Left cardiac atrium (tissue), 4 donors: ENCODE measurements around the gene AKNA. TPM values are rescaled to one million over a fixed set of nuclear protein-coding genes. Genes with fewer than 3 reads are reported as not detected.

Source experiments
- ATAC-seq, 2 donors: fragments of 200-7000 bp; cut with Tn5 transposase; one replicate each; pipeline ENCODE4 v1.9.1; 2020; ENCODE audit warnings: mild to moderate bottlenecking in 2 of 2, moderate library complexity in 2 of 2
- DNase-seq: peaks from one replicate; pipeline ENCODE4 v3.0.0-alpha.2; 2020
- intact Hi-C, 2 donors: fragments of 100-400 bp; cut with DNase I; formaldehyde crosslinking; loops; one replicate each; pipeline versions ENCODE4 v1.14.1 to v1.15.1; 2022 to 2023
- total RNA-seq, 2 donors: library from RNA; stranded (reverse); fragmentation: NEBNext Ultra II Directional; extraction: Animal tissue kit (Norgen Biotek cat#: 25700); gene quantifications; one replicate each; pipeline ENCODE4 v1.2.1, GENCODE V29; 2021
- donor health status: DM: no; HTN: yes; CAD: no.
- donor health status: DM: no; HTN: yes; CAD: no; lungs with severe emphysema.
- donor health status: DM: yes; HTN: yes; CAD: no.
- donor health status: Dilated cardiomyopathy.

Gene AKNA
- total RNA-seq, 2 donors from 2014 or later, result 9.1 to 13.0 TPM

- intact Hi-C loops, result no loop called here
- DNase-seq (no peak), ATAC-seq (peak in 1 of 2 donors; percentile 4)
Measured at GRCh38 chr9:114349713-114350480, 37.9 kb downstream of the AKNA start.

GRCh38 chr9:114348906-114349482, 38.8 kb downstream of the AKNA start:
- ATAC-seq (peak; percentile 86 to 92), DNase-seq (peak; percentile 74)
- intact Hi-C loops, result no loop called here

- intact Hi-C loops, result no loop called here
- DNase-seq (no peak), ATAC-seq (no peak)
Measured at GRCh38 chr9:114348261-114348905, 39.4 kb downstream of the AKNA start.

- DNase-seq, result no peak
- ATAC-seq, result no peak
- intact Hi-C loops, result no loop called here
Measured at GRCh38 chr9:114347675-114348074, 40.1 kb downstream of the AKNA start.

GRCh38 chr9:114346146-114346545, 41.6 kb downstream of the AKNA start:
- intact Hi-C loops, result no loop called here
- no peak for ATAC-seq
- no peak for DNase-seq

GRCh38 chr9:114345493-114346065, 42.2 kb downstream of the AKNA start:
- no peak for DNase-seq
- ATAC-seq, result no peak
- intact Hi-C loops, result no loop called here

GRCh38 chr9:114344692-114345091, 43.1 kb downstream of the AKNA start:
- intact Hi-C loops, result no loop called here
- DNase-seq, result no peak
- ATAC-seq, result no peak

GRCh38 chr9:114344188-114344566, 43.6 kb downstream of the AKNA start:
- intact Hi-C loops, result no loop called here
- no peak for ATAC-seq
- no peak for DNase-seq

GRCh38 chr9:114343471-114344187, 44.2 kb downstream of the AKNA start:
- intact Hi-C loops, result no loop called here
- ATAC-seq (no peak), DNase-seq (no peak)

- intact Hi-C loops, result no loop called here
- ATAC-seq (no peak), DNase-seq (no peak)
Measured at GRCh38 chr9:114342755-114343440, 44.9 kb downstream of the AKNA start.

GRCh38 chr9:114341991-114342390, 45.8 kb downstream of the AKNA start:
- intact Hi-C loops, result no loop called here
- DNase-seq (no peak), ATAC-seq (no peak)

GRCh38 chr9:114341152-114341830, 46.5 kb downstream of the AKNA start:
- intact Hi-C loops, result no loop called here
- DNase-seq (no peak), ATAC-seq (no peak)

GRCh38 chr9:114339130-114339908, 48.5 kb downstream of the AKNA start:
- DNase-seq, result no peak
- ATAC-seq, result peak; percentile 60 to 69
- intact Hi-C loops, result no loop called here

GRCh38 chr9:114338187-114338586, 49.6 kb downstream of the AKNA start:
- DNase-seq (no peak), ATAC-seq (no peak)
- intact Hi-C loops, result no loop called here

- DNase-seq (no peak), ATAC-seq (no peak)
- intact Hi-C loops, result no loop called here
Measured at GRCh38 chr9:114336699-114337395, 50.9 kb downstream of the AKNA start.

- intact Hi-C loops, result no loop called here
- ATAC-seq (no peak), DNase-seq (no peak)
Measured at GRCh38 chr9:114336157-114336556, 51.6 kb downstream of the AKNA start.

- DNase-seq, result no peak
- no peak for ATAC-seq
- intact Hi-C loops, result no loop called here
Measured at GRCh38 chr9:114335745-114336144, 52.0 kb downstream of the AKNA start.
